HFFc6 (cell line): ENCODE measurements around the gene RNLS. TPM values are rescaled to one million over a fixed set of nuclear protein-coding genes. Genes with fewer than 3 reads are reported as not detected.

Source experiments
- DNase-seq: peaks from one replicate; pipeline ENCODE4 v3.0.0-alpha.2; 2018
- H3K27ac Mint-ChIP-seq: 2 replicates; pipeline ENCODE4 v1.8.0; 2020; ENCODE audit warnings: mild to moderate bottlenecking, mixed read lengths
- H3K27me3 Mint-ChIP-seq: 2 replicates; pipeline ENCODE4 v1.8.0; 2021; ENCODE audit warnings: mild to moderate bottlenecking, moderate library complexity, mixed read lengths; ENCODE audit not compliant: insufficient read depth
- H3K36me3 Mint-ChIP-seq: 2 replicates; pipeline ENCODE4 v1.8.0; 2021; ENCODE audit warnings: low read depth, mixed read lengths
- H3K4me1 Mint-ChIP-seq: 2 replicates; pipeline ENCODE4 v1.8.0; 2020; ENCODE audit warnings: low read depth, mixed read lengths
- H3K4me3 Mint-ChIP-seq: 2 replicates; pipeline ENCODE4 v1.8.0; 2020; ENCODE audit warnings: mild to moderate bottlenecking, moderate library complexity, mixed read lengths
- H3K9me3 Mint-ChIP-seq: 2 replicates; pipeline ENCODE4 v1.8.0; 2020; ENCODE audit warnings: mild to moderate bottlenecking, mixed read lengths
- total RNA-seq, 6 experiments: library from RNA; stranded (reverse); fragmentation: NEBNext Ultra II Directional; extraction: Animal tissue kit (Norgen Biotek cat#: 25700); gene quantifications; 2 replicates in 1 of 6; 3 replicates in 5 of 6; pipeline ENCODE4 v1.2.3, GENCODE V29; 2021
- TF ChIP-seq, protein P1 (sequence below): fragments of 200-600 bp; sonication (generic); IDR thresholded peaks from 2 replicates; pipeline ENCODE4 v1.5.0; 2021; ENCODE audit warnings: antibody characterized with exemption, mild to moderate bottlenecking

Gene RNLS
- total RNA-seq, 6 experiments from 2014 or later = 1.8 to 3.1 (median 2.4) TPM

DNA sequence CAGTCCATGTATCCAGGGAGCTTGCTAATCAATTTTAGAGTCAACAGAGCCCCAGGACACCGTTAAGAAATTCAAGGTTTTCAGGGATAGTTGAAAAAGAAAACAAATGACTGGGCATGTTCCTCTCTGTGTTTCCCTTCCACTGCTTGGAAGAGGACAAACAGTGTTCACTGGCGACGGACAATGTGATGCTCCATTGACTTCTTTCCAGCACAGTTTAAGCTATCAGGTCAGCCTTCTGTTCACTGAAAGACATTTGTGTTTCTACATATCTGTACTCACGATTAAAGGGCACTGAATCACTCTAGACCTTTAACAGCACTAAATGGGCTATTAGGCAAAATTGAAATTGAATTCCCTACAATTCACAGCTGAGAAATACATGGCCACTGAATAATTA lies 123.6 kb downstream of the RNLS start:
- no peak for DNase-seq
- Mint-ChIP-seq H3K27ac (no peak overlapping the region), H3K4me3 (no peak overlapping the region), H3K27me3 (peaks cover 6% of the 10 kb centered on the region), H3K4me1 (no peaks in the 10 kb centered on the region), H3K9me3 (no peaks in the 10 kb centered on the region), H3K36me3 (no peaks in the 10 kb centered on the region)
- TF ChIP-seq, protein P1, sequence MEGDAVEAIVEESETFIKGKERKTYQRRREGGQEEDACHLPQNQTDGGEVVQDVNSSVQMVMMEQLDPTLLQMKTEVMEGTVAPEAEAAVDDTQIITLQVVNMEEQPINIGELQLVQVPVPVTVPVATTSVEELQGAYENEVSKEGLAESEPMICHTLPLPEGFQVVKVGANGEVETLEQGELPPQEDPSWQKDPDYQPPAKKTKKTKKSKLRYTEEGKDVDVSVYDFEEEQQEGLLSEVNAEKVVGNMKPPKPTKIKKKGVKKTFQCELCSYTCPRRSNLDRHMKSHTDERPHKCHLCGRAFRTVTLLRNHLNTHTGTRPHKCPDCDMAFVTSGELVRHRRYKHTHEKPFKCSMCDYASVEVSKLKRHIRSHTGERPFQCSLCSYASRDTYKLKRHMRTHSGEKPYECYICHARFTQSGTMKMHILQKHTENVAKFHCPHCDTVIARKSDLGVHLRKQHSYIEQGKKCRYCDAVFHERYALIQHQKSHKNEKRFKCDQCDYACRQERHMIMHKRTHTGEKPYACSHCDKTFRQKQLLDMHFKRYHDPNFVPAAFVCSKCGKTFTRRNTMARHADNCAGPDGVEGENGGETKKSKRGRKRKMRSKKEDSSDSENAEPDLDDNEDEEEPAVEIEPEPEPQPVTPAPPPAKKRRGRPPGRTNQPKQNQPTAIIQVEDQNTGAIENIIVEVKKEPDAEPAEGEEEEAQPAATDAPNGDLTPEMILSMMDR = no peak

DNA sequence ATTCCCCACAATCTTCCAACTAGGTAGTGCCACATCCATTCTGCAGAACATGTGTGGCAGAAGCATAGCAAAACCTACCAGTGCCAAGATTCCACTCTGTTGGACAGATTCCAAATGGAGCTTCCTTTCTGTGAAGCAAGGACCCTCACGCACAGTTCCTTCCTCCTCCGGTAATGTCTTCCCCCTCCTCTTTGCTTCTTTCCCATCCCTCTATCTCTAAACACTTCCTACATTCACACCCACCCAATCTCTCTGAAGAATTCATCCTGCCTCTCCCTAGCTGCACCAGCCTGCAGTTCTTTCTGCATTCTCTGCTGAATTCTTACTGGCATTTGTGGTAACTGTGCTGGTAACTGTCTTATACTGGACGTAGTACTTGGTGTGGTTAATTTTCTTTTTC lies 124.9 kb downstream of the RNLS start:
- no peak for DNase-seq
- TF ChIP-seq, protein P1 = no peak
- no peaks in the 10 kb centered on the region for H3K36me3 Mint-ChIP-seq
- peaks cover 6% of the 10 kb centered on the region for H3K27me3 Mint-ChIP-seq
- no peaks in the 10 kb centered on the region for H3K9me3 Mint-ChIP-seq
- H3K4me3 Mint-ChIP-seq = no peak overlapping the region
- H3K4me1 Mint-ChIP-seq = no peaks in the 10 kb centered on the region
- H3K27ac Mint-ChIP-seq = no peak overlapping the region

DNA sequence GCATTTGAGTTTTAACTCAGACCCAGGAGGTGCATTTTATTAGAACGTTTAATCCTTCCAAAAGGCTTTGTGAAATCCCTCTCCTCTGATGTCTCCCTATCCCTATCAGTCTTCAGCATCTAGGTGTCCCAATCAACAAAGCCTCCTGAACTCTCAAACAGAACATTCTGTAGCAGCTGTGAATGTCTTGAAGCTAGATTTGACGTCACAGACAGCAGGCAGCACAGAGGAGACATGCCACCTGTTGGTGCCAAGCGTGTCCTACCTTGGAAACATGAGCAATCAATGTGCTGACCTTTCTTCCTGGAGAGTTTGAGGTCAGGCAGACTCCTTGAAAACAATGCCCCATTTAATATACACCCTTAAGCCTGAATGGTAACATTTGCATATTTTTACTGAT lies 125.5 kb downstream of the RNLS start:
- TF ChIP-seq, protein P1 = no peak
- H3K4me3 Mint-ChIP-seq = no peak overlapping the region
- no peaks in the 10 kb centered on the region for H3K4me1 Mint-ChIP-seq
- H3K27ac Mint-ChIP-seq = no peak overlapping the region
- H3K36me3 Mint-ChIP-seq = no peaks in the 10 kb centered on the region
- H3K9me3 Mint-ChIP-seq = no peaks in the 10 kb centered on the region
- no peak for DNase-seq
- peaks cover 6% of the 10 kb centered on the region for H3K27me3 Mint-ChIP-seq

DNA sequence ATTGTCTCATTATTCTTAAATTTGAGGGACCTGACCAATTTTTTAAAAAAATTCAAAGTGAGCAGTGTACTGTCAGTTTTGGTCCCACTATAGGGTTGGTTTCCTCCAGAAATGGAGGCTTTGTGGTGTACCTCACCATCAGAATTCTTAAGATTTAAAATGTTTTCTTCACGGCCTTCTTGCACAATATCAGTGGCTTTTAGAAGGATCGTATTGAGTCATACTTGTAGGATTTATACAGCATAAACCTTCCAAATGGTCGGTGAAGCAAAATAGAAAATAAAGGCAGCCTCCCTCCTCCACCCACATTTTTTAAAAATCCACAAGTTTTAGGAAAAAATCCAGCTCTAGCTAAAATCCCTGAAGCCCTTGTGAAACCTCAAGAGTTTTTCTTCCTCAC lies 126.4 kb downstream of the RNLS start:
- Mint-ChIP-seq H3K9me3 (no peaks in the 10 kb centered on the region), H3K27me3 (peaks cover 6% of the 10 kb centered on the region), H3K4me3 (no peak overlapping the region), H3K27ac (no peak overlapping the region), H3K36me3 (no peaks in the 10 kb centered on the region), H3K4me1 (no peaks in the 10 kb centered on the region)
- TF ChIP-seq, protein P1 = no peak
- DNase-seq = peak; percentile 2

DNA sequence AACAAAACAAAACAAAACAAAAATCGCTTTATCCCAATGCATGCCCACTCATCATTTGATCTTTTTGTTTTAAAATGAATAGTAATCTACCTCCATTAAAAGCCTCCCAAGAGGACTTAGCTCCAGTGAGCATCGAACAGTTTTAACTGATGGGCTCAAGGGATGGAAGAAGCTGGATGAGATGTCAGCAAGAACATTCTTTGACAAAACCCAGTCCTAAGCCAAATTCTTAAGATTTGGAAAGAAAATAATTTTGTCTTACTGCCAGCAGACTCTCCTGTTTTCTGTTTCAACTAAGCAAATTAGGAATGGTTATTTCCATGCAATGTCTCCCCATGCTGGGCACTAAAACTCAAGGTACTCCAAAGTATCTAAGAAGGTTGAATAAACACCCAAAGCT lies 127.3 kb downstream of the RNLS start:
- peaks cover 8% of the 10 kb centered on the region for H3K27me3 Mint-ChIP-seq
- H3K27ac Mint-ChIP-seq = no peak overlapping the region
- H3K36me3 Mint-ChIP-seq = no peaks in the 10 kb centered on the region
- TF ChIP-seq, protein P1 = no peak
- no peak for DNase-seq
- H3K9me3 Mint-ChIP-seq = no peaks in the 10 kb centered on the region
- no peak overlapping the region for H3K4me3 Mint-ChIP-seq
- H3K4me1 Mint-ChIP-seq = no peaks in the 10 kb centered on the region

DNA sequence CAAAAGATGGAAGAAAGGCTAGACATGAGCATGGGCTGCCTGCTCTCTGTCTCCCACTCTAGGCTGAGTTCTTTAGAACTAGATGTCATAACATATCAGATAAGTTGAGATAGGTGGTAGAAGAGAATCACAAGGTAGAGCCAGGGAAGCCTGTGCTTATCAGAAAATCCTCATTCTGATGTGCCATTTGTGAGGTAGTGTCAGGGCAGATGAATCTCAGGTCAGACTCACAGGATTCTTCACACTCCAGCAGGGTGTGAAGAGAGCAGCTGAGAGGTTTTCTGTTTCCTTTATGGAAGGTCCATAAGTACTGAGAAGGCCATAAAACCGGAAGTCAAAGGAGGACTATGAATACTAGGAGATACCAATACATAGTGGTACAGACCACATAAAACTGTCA lies 132.9 kb downstream of the RNLS start:
- no peaks in the 10 kb centered on the region for H3K4me1 Mint-ChIP-seq
- DNase-seq = no peak
- no peaks in the 10 kb centered on the region for H3K36me3 Mint-ChIP-seq

More for the DNA sequence above, 132.9 kb downstream of the RNLS start:
- Mint-ChIP-seq H3K4me3 (no peak overlapping the region), H3K27ac (no peak overlapping the region), H3K9me3 (no peaks in the 10 kb centered on the region), H3K27me3 (peaks cover 12% of the 10 kb centered on the region; the same call in 1 of the 2 replicates)
- TF ChIP-seq, protein P1 = no peak
